Activated T-cell treated with anti-CD3 and anti-CD28 coated beads, Interleukin-2, amount 50 U/mL, for 48 hours (primary cell): ENCODE measurements around the gene SDK2.
"Not testable (repeated sequence)": the region's sequence is repeated elsewhere in the genome, so short reads cannot be mapped to it uniquely, and the experiment has no call there.

Experiments used
- DNase-seq, 2 experiments: peaks; one replicate each; pipeline ENCODE4 v3.0.0-alpha.2; 2020

The SDK2 gene

GRCh38 chr17:73471924-73472323 is 172.3 kb downstream of the SDK2 start:
- no peak for DNase-seq

- no peak for DNase-seq
Measured at GRCh38 chr17:73470316-73470826, 173.9 kb downstream of the SDK2 start.

GRCh38 chr17:73469311-73469710 is 174.9 kb downstream of the SDK2 start:
- DNase-seq = no peak

GRCh38 chr17:73468221-73468620 is 176.0 kb downstream of the SDK2 start:
- no peak for DNase-seq

- no peak for DNase-seq
Measured at GRCh38 chr17:73467651-73468050, 176.6 kb downstream of the SDK2 start.

GRCh38 chr17:73466704-73467433 is 177.4 kb downstream of the SDK2 start:
- no peak for DNase-seq

- no peak for DNase-seq
Measured at GRCh38 chr17:73465953-73466230, 178.4 kb downstream of the SDK2 start.

GRCh38 chr17:73465130-73465952 is 178.9 kb downstream of the SDK2 start:
- no peak for DNase-seq

- DNase-seq = no peak
Measured at GRCh38 chr17:73464447-73464846, 179.8 kb downstream of the SDK2 start.

- DNase-seq = no peak
Measured at GRCh38 chr17:73463821-73464220, 180.4 kb downstream of the SDK2 start.

GRCh38 chr17:73462823-73463222 is 181.4 kb downstream of the SDK2 start:
- no peak for DNase-seq

- no peak for DNase-seq
Measured at GRCh38 chr17:73459980-73460379, 184.3 kb downstream of the SDK2 start.

- no peak for DNase-seq
Measured at GRCh38 chr17:73455767-73456166, 188.5 kb downstream of the SDK2 start.

GRCh38 chr17:73455050-73455687 is 189.1 kb downstream of the SDK2 start:
- DNase-seq = no peak

- DNase-seq = not testable (repeated sequence)
Measured at GRCh38 chr17:73453494-73453893, 190.8 kb downstream of the SDK2 start.

GRCh38 chr17:73453090-73453489 is 191.2 kb downstream of the SDK2 start:
- no peak for DNase-seq

- DNase-seq = no peak
Measured at GRCh38 chr17:73452009-73452408, 192.2 kb downstream of the SDK2 start.

GRCh38 chr17:73447319-73447718 is 196.9 kb downstream of the SDK2 start:
- DNase-seq = no peak

GRCh38 chr17:73446617-73447016 is 197.6 kb downstream of the SDK2 start:
- no peak for DNase-seq

GRCh38 chr17:73445466-73445865 is 198.8 kb downstream of the SDK2 start:
- DNase-seq = no peak

- no peak for DNase-seq
Measured at GRCh38 chr17:73444021-73444420, 200.2 kb downstream of the SDK2 start.

GRCh38 chr17:73439597-73439996 is 204.6 kb downstream of the SDK2 start:
- no peak for DNase-seq

GRCh38 chr17:73437826-73438225 is 206.4 kb downstream of the SDK2 start:
- no peak for DNase-seq

GRCh38 chr17:73436954-73437353 is 207.3 kb downstream of the SDK2 start:
- no peak for DNase-seq
